Head of caudate nucleus (tissue), 42 donors: ENCODE measurements around the gene SERHL2.

ENCODE experiments used
- DNase-seq, 42 donors: peaks; one replicate each; pipeline versions ENCODE4 v3.0.0 to v3.0.0-alpha.2; 2020 to 2021; ENCODE audit warnings: mixed read lengths in 7 of 42
- intact Hi-C: fragments of 100-400 bp; cut with DNase I; formaldehyde crosslinking; loops from one replicate; pipeline ENCODE4 v1.15.0; 2022

The SERHL2 gene

GRCh38 chr22:42619261-42620063, 65.7 kb downstream of the SERHL2 start:
- DNase-seq = no peak
- intact Hi-C loops = no loop called here

DNA sequence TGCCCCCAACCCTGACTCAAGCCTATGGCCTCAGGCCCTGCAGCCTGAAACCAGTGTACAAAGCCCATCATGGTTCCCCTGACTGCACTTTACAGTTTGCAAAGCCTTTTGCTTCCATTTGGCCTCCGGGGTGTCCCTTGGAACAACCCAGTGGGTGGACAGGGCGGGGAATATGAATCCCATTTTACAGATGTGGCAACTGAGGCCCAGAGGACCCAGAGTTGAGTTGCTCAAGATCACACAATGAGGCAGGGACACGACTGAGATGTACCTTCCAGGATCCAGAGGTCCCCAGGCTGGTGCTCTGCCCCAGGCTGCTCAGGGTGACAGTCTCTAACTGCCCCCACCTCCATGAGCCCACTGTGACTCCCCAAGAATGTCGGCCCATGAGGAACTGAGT, 66.3 kb downstream of the SERHL2 start:
- DNase-seq = no peak
- intact Hi-C loops = no loop called here

- DNase-seq = peak in 34 of 42 donors; percentile 20 to 81 (median 52)
- intact Hi-C loops = no loop called here
Observed at GRCh38 chr22:42621505-42622002, 67.8 kb downstream of the SERHL2 start.

DNA sequence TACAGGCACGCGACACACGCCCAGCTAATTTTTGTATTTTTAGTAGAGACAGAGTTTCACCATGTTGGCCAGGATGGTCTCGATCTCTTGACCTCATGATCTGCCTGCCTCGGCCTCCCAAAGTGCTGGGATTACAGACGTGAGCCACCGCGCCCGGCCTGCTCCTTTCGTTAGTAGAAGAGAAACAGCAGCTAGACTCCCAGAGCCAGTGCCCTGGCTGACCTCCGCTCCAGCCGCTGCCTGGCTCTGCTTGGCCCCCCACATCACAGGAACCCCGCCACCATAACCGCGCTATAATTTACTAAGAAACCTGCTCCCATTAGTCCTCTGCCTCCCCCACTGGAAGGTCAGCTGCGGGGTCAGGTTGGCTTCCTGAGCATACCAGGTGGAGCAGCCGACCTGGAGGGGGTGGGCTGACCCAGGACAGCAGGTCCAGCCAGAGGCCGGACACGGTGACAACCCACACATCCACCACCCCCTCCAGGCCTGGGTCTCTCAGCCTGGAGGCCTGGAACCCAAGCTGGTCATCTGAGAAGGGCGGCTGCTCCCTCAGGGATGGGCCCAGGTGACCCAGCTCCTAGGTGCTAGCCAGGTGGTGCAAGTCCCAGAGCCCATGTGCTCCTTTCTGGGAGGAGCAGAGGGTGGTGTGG, 68.4 kb downstream of the SERHL2 start:
- no peak for DNase-seq
- intact Hi-C loops = no loop called here

DNA sequence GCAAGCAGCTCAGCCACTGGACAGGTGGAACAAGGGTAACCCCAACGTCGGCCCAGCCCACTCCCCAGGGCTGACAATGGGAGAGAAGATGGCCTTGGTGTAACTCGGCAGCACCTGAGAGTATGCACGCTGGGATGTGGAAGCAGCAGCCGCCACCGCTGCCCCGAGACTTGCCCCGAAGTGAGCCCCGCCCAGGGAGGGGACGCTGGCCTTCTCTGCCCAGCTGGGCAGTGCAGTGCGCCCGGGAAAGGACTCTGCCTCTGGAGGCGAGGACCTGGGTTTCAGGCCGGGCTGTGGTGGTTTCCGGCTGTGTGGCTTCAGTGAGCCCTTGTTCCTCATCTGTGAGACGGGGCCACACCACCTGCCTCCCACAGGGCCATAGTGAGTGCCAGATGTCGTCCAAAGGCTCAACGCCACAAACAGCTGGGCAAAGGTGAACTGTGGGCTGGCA, 69.6 kb downstream of the SERHL2 start:
- peak in 1 of 42 donors; percentile 24 for DNase-seq
- intact Hi-C loops = no loop called here
